Bronchial epithelial cell (primary cell): ENCODE results near the gene PRIMA1. TPM values are rescaled to one million over a fixed set of nuclear protein-coding genes. Genes with fewer than 3 reads are reported as not detected.

Source experiments
- DNase-seq: peaks from one replicate; pipeline ENCODE4 v3.0.0-alpha.2; 2010; ENCODE audit warnings: low read depth
- FAIRE-seq: peaks from 2 replicates; lab custom pipeline; 2011; peaks lifted over from hg19 to GRCh38; lab: Jason Lieb, UNC
- H3K27me3 ChIP-seq: 2 replicates; pipeline ENCODE4 v1.5.1; 2011; ENCODE audit warnings: low read length; ENCODE audit not compliant: control insufficient read depth, insufficient read depth
- H3K36me3 ChIP-seq: 2 replicates; pipeline ENCODE4 v1.5.1; 2011; ENCODE audit warnings: low read length; ENCODE audit not compliant: control insufficient read depth, insufficient read depth
- H3K4me3 ChIP-seq: 2 replicates; pipeline ENCODE4 v1.5.1; 2011; ENCODE audit warnings: mild to moderate bottlenecking, low read depth, low read length, control low read depth
- total RNA-seq: library from RNA; depleted of rRNA; stranded (reverse); fragments of >200 nt; gene quantifications from 2 replicates; pipeline ENCODE4 v1.2.1, GENCODE V29; 2014
- TF ChIP-seq, protein P1 (sequence below): IDR thresholded peaks from 2 replicates; pipeline ENCODE4 v1.5.1; 2011; ENCODE audit warnings: mild to moderate bottlenecking, moderate library complexity, low read length, control low read depth, inconsistent platforms; ENCODE audit not compliant: insufficient read depth, severe bottlenecking

Gene PRIMA1
- total RNA-seq, 1 donor from 2014 or later, result not detected

DNA sequence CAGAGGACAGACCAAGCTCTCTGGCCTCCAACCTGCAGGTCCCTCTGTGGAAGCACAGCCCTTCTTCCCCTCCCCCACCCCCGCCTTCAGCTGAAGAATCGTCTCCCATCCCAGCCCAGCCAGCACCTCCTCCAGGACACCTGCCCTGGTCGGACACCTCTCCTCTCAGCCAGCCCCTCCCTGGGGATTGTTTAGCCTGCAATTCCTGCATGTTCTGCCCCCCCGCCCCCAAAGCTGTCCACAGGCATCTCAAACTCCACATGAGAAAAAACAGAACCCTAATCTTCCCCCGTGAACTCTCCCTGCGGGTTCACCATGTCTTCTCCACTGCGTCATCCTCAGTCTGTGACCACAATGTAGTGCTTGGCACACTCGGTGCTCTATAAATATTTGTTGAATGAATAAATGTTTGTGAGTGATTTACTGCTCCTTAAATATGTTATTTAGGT, 24.1 kb downstream of the PRIMA1 start:
- Histone ChIP-seq H3K4me3 (no peak overlapping the region), H3K27me3 (no peaks in the 10 kb centered on the region), H3K36me3 (no peaks in the 10 kb centered on the region)
- TF ChIP-seq, protein P1, sequence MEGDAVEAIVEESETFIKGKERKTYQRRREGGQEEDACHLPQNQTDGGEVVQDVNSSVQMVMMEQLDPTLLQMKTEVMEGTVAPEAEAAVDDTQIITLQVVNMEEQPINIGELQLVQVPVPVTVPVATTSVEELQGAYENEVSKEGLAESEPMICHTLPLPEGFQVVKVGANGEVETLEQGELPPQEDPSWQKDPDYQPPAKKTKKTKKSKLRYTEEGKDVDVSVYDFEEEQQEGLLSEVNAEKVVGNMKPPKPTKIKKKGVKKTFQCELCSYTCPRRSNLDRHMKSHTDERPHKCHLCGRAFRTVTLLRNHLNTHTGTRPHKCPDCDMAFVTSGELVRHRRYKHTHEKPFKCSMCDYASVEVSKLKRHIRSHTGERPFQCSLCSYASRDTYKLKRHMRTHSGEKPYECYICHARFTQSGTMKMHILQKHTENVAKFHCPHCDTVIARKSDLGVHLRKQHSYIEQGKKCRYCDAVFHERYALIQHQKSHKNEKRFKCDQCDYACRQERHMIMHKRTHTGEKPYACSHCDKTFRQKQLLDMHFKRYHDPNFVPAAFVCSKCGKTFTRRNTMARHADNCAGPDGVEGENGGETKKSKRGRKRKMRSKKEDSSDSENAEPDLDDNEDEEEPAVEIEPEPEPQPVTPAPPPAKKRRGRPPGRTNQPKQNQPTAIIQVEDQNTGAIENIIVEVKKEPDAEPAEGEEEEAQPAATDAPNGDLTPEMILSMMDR, result no peak
- FAIRE-seq, result no peak
- DNase-seq, result no peak

DNA sequence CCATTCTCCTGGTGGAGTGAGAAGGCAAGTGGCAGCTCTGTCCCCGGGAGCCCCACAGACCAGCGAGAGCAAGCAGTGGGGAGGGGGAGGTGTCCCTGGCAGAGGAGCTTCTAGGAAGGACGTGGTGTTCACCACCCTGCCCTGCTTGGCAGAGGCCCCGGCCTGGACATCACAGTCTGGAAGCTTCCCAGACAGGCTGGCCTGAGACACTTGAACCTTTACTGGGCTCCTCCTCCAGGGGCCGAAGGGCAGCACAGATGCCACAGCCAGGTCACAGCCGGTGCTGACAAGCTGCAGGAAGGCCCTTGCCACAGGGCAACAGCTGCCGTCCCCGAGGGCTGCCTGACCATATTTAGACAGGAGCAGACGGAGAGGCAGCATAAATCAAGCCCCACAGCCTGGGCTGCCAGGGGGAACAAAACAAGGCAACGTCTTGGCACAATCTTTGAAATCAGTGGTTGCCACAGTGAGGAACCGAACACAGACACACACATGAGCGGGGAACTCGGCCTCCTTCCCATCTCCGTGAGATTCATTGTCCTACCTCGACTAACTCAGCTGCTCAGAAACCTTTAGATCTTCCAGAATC, 28.5 kb downstream of the PRIMA1 start:
- Histone ChIP-seq H3K36me3 (no peaks in the 10 kb centered on the region), H3K4me3 (no peak overlapping the region), H3K27me3 (no peaks in the 10 kb centered on the region)
- DNase-seq (no peak), FAIRE-seq (no peak)
- TF ChIP-seq, protein P1, result no peak

DNA sequence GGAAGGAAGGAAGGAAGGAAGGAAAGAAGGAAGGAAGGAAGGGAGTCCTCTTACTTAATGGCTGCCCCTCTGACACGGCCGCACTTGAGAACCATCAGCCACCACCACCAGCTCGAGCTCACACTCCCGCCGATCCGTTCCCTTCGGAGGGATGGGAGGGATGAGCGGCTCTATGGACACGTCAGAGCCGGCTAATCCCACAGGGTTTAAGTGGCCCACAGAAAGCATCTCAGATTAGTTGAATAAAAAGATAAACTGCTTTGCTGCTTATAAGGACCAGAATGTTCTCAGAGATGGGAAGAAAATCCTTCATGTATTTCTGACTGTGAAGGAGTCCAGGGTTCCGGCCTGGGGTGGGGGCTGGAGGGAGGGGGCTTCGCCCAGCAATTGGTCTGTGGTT, 31.1 kb downstream of the PRIMA1 start:
- H3K36me3 ChIP-seq, result no peaks in the 10 kb centered on the region
- no peaks in the 10 kb centered on the region for H3K27me3 ChIP-seq
- FAIRE-seq (no peak), DNase-seq (no peak)
- TF ChIP-seq, protein P1, result no peak
- H3K4me3 ChIP-seq, result no peak overlapping the region

DNA sequence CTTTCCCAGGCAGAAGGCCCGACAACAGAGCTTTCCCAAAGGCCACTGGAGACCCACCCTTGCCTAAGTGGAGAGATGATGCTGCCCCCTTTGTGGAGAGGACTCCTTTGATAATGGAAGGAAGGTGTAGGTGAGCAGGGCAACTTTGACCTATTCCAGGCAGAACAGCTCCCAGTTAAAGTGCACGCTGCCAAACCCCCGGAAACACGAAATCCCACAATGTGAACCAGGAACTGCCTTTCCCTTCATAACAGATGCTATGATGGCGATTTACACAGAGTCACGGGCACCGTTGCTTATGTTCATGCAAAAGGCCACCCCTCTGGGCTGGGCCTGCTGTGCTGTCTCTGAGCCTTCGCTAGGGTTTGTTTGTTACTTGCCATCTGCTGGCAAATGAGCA, 34.6 kb downstream of the PRIMA1 start:
- Histone ChIP-seq H3K36me3 (no peaks in the 10 kb centered on the region), H3K27me3 (no peaks in the 10 kb centered on the region), H3K4me3 (no peak overlapping the region)
- FAIRE-seq (no peak), DNase-seq (no peak)
- TF ChIP-seq, protein P1, result no peak

DNA sequence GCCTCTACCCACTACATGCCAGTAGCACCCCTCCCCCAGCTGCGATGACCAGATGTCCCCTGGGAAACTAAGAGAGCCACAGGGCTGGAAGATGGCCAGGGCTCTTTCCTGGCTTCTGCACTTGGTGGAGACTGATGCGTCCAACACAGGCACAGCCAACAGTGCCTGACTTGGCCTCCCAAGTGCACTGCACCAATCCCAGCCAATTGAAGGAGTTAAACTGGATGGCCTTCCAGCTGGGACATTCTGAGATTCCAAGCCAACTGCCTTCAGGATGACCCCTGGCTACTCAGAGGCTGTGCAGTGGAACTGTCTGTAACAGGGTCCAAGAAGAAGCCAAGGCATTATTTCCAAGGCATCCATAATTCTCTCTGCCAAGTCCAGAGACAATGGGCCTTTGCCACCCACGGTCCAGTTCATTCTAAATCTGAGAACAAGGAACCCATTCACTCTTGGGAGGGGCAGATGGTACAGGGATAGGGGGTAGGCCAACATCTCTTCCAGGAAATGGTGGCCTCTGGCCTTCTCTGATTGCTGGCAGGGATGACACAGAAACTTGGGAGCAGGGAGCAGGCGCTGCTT, 35.2 kb downstream of the PRIMA1 start:
- H3K36me3 ChIP-seq, result no peaks in the 10 kb centered on the region
- no peak for FAIRE-seq
- H3K27me3 ChIP-seq, result no peaks in the 10 kb centered on the region
- TF ChIP-seq, protein P1, result no peak
- H3K4me3 ChIP-seq, result no peak overlapping the region
- DNase-seq, result no peak
